Activated T-helper 1 cell treated with anti-CD3 and anti-CD28 coated beads, Interleukin-12 subunit alpha, Interleukin-12 subunit beta, Interleukin-2, Interleukin-4 antibody, amounts not matched to agents 30 ng/mL and 10 ng/mL and 1 ng/mL, durations not matched to agents 14 hours and 24 hours and 36 hours (primary cell): Measurements from ENCODE around the gene PITX3. TPM values are rescaled to one million over a fixed set of nuclear protein-coding genes. Genes with fewer than 3 reads are reported as not detected.
"Not testable (repeated sequence)": the region's sequence is repeated elsewhere in the genome, so short reads cannot be mapped to it uniquely, and the experiment has no call there.

Source experiments
- DNase-seq: peaks from one replicate; pipeline ENCODE4 v3.0.0; 2021; ENCODE audit warnings: low spot score
- H3K27ac Mint-ChIP-seq: one replicate; pipeline ENCODE4 v1.8.0; 2021; ENCODE audit warnings: mild to moderate bottlenecking, mixed read lengths
- H3K27me3 Mint-ChIP-seq: one replicate; pipeline ENCODE4 v1.8.0; 2022; ENCODE audit warnings: mild to moderate bottlenecking, moderate library complexity, mixed read lengths; ENCODE audit not compliant: insufficient read depth
- H3K36me3 Mint-ChIP-seq: one replicate; pipeline ENCODE4 v1.8.0; 2021; ENCODE audit warnings: low read depth, mixed read lengths
- H3K4me1 Mint-ChIP-seq: one replicate; pipeline ENCODE4 v1.8.0; 2021; ENCODE audit warnings: low read depth, mixed read lengths
- H3K4me3 Mint-ChIP-seq: one replicate; pipeline ENCODE4 v1.8.0; 2021; ENCODE audit warnings: mild to moderate bottlenecking, moderate library complexity, mixed read lengths
- H3K9me3 Mint-ChIP-seq: one replicate; pipeline ENCODE4 v1.8.0; 2021; ENCODE audit warnings: mixed read lengths
- intact Hi-C: fragments of 100-400 bp; cut with micrococcal nuclease; formaldehyde crosslinking; loops from one replicate; pipeline ENCODE4 v1.15.1; 2024
- total RNA-seq: library from RNA; stranded (reverse); gene quantifications from 2 replicates; pipeline ENCODE4 v1.2.3, GENCODE V29; 2022

The PITX3 gene
- total RNA-seq, 1 donor from 2014 or later = 0.44 TPM

GRCh38 chr10:102275343-102275742 is 34.0 kb upstream of the PITX3 start:
- no peak overlapping the region for H3K4me3 Mint-ChIP-seq
- H3K36me3 Mint-ChIP-seq = peaks cover 5% of the 10 kb centered on the region
- DNase-seq = no peak
- no peak overlapping the region for H3K27ac Mint-ChIP-seq
- no peaks in the 10 kb centered on the region for H3K27me3 Mint-ChIP-seq
- intact Hi-C loops = no loop called here
- H3K4me1 Mint-ChIP-seq = peaks cover 24% of the 10 kb centered on the region
- no peaks in the 10 kb centered on the region for H3K9me3 Mint-ChIP-seq

- Mint-ChIP-seq H3K27ac (no peak overlapping the region), H3K4me1 (peaks cover 17% of the 10 kb centered on the region), H3K4me3 (no peak overlapping the region), H3K36me3 (peaks cover 8% of the 10 kb centered on the region), H3K9me3 (no peaks in the 10 kb centered on the region), H3K27me3 (no peaks in the 10 kb centered on the region)
- intact Hi-C loops = no loop called here
- DNase-seq = no peak
Observed at GRCh38 chr10:102274062-102274461, 32.8 kb upstream of the PITX3 start.

- no peak overlapping the region for H3K4me3 Mint-ChIP-seq
- no peaks in the 10 kb centered on the region for H3K27me3 Mint-ChIP-seq
- intact Hi-C loops = loop anchor here (2.0 kb wide), 1 partner anchor 14 kb away; no protein-coding TSS in a partner anchor
- H3K36me3 Mint-ChIP-seq = peaks cover 11% of the 10 kb centered on the region
- no peak for DNase-seq
- H3K9me3 Mint-ChIP-seq = no peaks in the 10 kb centered on the region
- H3K27ac Mint-ChIP-seq = peak overlapping the region; percentile 71
- H3K4me1 Mint-ChIP-seq = peaks cover 33% of the 10 kb centered on the region
Observed at GRCh38 chr10:102269017-102269416, 27.7 kb upstream of the PITX3 start.

GRCh38 chr10:102268375-102268888 is 27.1 kb upstream of the PITX3 start:
- no peaks in the 10 kb centered on the region for H3K9me3 Mint-ChIP-seq
- H3K27ac Mint-ChIP-seq = peak overlapping the region; percentile 71
- DNase-seq = no peak
- no peak overlapping the region for H3K4me3 Mint-ChIP-seq
- H3K27me3 Mint-ChIP-seq = no peaks in the 10 kb centered on the region
- H3K4me1 Mint-ChIP-seq = peaks cover 32% of the 10 kb centered on the region
- H3K36me3 Mint-ChIP-seq = peaks cover 11% of the 10 kb centered on the region
- intact Hi-C loops = loop anchor here (2.0 kb wide), 1 partner anchor 14 kb away; no protein-coding TSS in a partner anchor

GRCh38 chr10:102267748-102268147 is 26.4 kb upstream of the PITX3 start:
- peak overlapping the region; percentile 71 for H3K27ac Mint-ChIP-seq
- peaks cover 15% of the 10 kb centered on the region for H3K36me3 Mint-ChIP-seq
- no peak overlapping the region for H3K4me3 Mint-ChIP-seq
- H3K9me3 Mint-ChIP-seq = no peaks in the 10 kb centered on the region
- H3K4me1 Mint-ChIP-seq = peaks cover 35% of the 10 kb centered on the region
- H3K27me3 Mint-ChIP-seq = no peaks in the 10 kb centered on the region
- no peak for DNase-seq
- intact Hi-C loops = loop anchor here (2.0 kb wide), 1 partner anchor 15 kb away; no protein-coding TSS in a partner anchor

- Mint-ChIP-seq H3K4me1 (peaks cover 35% of the 10 kb centered on the region), H3K27me3 (no peaks in the 10 kb centered on the region), H3K9me3 (no peaks in the 10 kb centered on the region), H3K36me3 (peaks cover 23% of the 10 kb centered on the region), H3K4me3 (no peak overlapping the region), H3K27ac (peak overlapping the region; percentile 18)
- intact Hi-C loops = no loop called here
- DNase-seq = no peak
Observed at GRCh38 chr10:102266670-102267069, 25.4 kb upstream of the PITX3 start.

- Mint-ChIP-seq H3K27ac (no peak overlapping the region), H3K36me3 (peaks cover 36% of the 10 kb centered on the region), H3K4me1 (peaks cover 34% of the 10 kb centered on the region), H3K9me3 (no peaks in the 10 kb centered on the region), H3K27me3 (no peaks in the 10 kb centered on the region), H3K4me3 (no peak overlapping the region)
- no peak for DNase-seq
- intact Hi-C loops = no loop called here
Observed at GRCh38 chr10:102264371-102264770, 23.1 kb upstream of the PITX3 start.

- Mint-ChIP-seq H3K4me3 (no peak overlapping the region), H3K4me1 (peaks cover 21% of the 10 kb centered on the region), H3K27me3 (no peaks in the 10 kb centered on the region), H3K9me3 (no peaks in the 10 kb centered on the region), H3K27ac (no peak overlapping the region), H3K36me3 (peaks cover 38% of the 10 kb centered on the region)
- no peak for DNase-seq
- intact Hi-C loops = no loop called here
Observed at GRCh38 chr10:102262744-102263370, 21.5 kb upstream of the PITX3 start.

GRCh38 chr10:102261842-102262241 is 20.5 kb upstream of the PITX3 start:
- Mint-ChIP-seq H3K27ac (no peak overlapping the region), H3K4me3 (no peak overlapping the region), H3K27me3 (no peaks in the 10 kb centered on the region), H3K36me3 (peaks cover 33% of the 10 kb centered on the region), H3K9me3 (no peaks in the 10 kb centered on the region), H3K4me1 (peaks cover 11% of the 10 kb centered on the region)
- intact Hi-C loops = no loop called here
- no peak for DNase-seq

GRCh38 chr10:102261196-102261595 is 19.9 kb upstream of the PITX3 start:
- no peak overlapping the region for H3K4me3 Mint-ChIP-seq
- peaks cover 9% of the 10 kb centered on the region for H3K4me1 Mint-ChIP-seq
- no peaks in the 10 kb centered on the region for H3K27me3 Mint-ChIP-seq
- H3K9me3 Mint-ChIP-seq = no peaks in the 10 kb centered on the region
- intact Hi-C loops = no loop called here
- no peak for DNase-seq
- peaks cover 32% of the 10 kb centered on the region for H3K36me3 Mint-ChIP-seq
- no peak overlapping the region for H3K27ac Mint-ChIP-seq

- Mint-ChIP-seq H3K27me3 (no peaks in the 10 kb centered on the region), H3K27ac (no peak overlapping the region), H3K36me3 (peaks cover 26% of the 10 kb centered on the region), H3K4me1 (peaks cover 5% of the 10 kb centered on the region), H3K9me3 (no peaks in the 10 kb centered on the region), H3K4me3 (no peak overlapping the region)
- intact Hi-C loops = no loop called here
- no peak for DNase-seq
Observed at GRCh38 chr10:102255404-102255803, 14.1 kb upstream of the PITX3 start.

GRCh38 chr10:102254426-102254825 is 13.1 kb upstream of the PITX3 start:
- H3K27ac Mint-ChIP-seq = no peak overlapping the region
- H3K27me3 Mint-ChIP-seq = no peaks in the 10 kb centered on the region
- no peak overlapping the region for H3K4me3 Mint-ChIP-seq
- no peak for DNase-seq
- H3K9me3 Mint-ChIP-seq = no peaks in the 10 kb centered on the region
- peaks cover 21% of the 10 kb centered on the region for H3K36me3 Mint-ChIP-seq
- peaks cover 5% of the 10 kb centered on the region for H3K4me1 Mint-ChIP-seq
- intact Hi-C loops = no loop called here

GRCh38 chr10:102252508-102252907 is 11.2 kb upstream of the PITX3 start:
- intact Hi-C loops, H3K4me3 Mint-ChIP-seq, H3K27me3 Mint-ChIP-seq, DNase-seq, H3K9me3 Mint-ChIP-seq, H3K27ac Mint-ChIP-seq: not testable (repeated sequence)
- peaks cover 12% of the 10 kb centered on the region for H3K4me1 Mint-ChIP-seq
- H3K36me3 Mint-ChIP-seq = peaks cover 21% of the 10 kb centered on the region
